ENCODE results near the gene TMEM100. TPM values are rescaled to one million over a fixed set of nuclear protein-coding genes. Genes with fewer than 3 reads are reported as not detected.

The TMEM100 gene
- total and polyA plus RNA-seq, 2 donors (not counting 1 experiment from before 2014, with no cell fraction given) = 1.7 to 2.2 TPM

- H3K79me2 ChIP-seq (ENCODE audit: control insufficient read depth, insufficient read depth, low read length) = no peaks in the 10 kb centered on the region
- no peak overlapping the region for H3K4me3 ChIP-seq (replicated peaks in 1 of 4; ENCODE audit: control extremely low read depth in 1 of 4, insufficient read depth in 1 of 4, low read depth in 3 of 4, low read length in 4 of 4)
- peaks cover 8% of the 10 kb centered on the region for H3K4me1 ChIP-seq (ENCODE audit: control insufficient read depth, extremely low read depth, insufficient read depth, low read length)
- no peak overlapping the region for H3K27ac ChIP-seq (ENCODE audit: insufficient read depth, low read length)
- no peaks in the 10 kb centered on the region for H3K9me3 ChIP-seq (ENCODE audit: control insufficient read depth, insufficient read depth, low read depth, low read length)
- no peak overlapping the region for H2AFZ ChIP-seq (ENCODE audit: low read length)
- no peak overlapping the region for H3K4me2 ChIP-seq (ENCODE audit: extremely low read depth, insufficient read depth, low read length)
- H3K9ac ChIP-seq (ENCODE audit: insufficient read depth, low read length) = no peak overlapping the region
- H3K27me3 ChIP-seq (ENCODE audit: control insufficient read depth, insufficient read depth, low read length) = no peaks in the 10 kb centered on the region
- TF ChIP-seq EZH2 (IDR thresholded peaks at IDR 0.05; ENCODE audit: low read length, missing control alignments) (no peak), CTCF (conservative IDR thresholded peaks at IDR 0.05 in 1 of 2, IDR thresholded peaks at IDR 0.05 in 1 of 2; ENCODE audit: low read depth in 1 of 2, low read length in 2 of 2) (no peak)
- H4K20me1 ChIP-seq (ENCODE audit: control insufficient read depth, extremely low read depth, insufficient read depth, low read length) = no peaks in the 10 kb centered on the region
- no peak for DNase-seq (ENCODE audit: low read depth in 2 of 2)
- H3K36me3 ChIP-seq (ENCODE audit: control insufficient read depth, insufficient read depth, low read length) = no peaks in the 10 kb centered on the region
These were observed 13.2 kb downstream of the TMEM100 start for GRCh38 chr17:55709440-55709839.

DNA sequence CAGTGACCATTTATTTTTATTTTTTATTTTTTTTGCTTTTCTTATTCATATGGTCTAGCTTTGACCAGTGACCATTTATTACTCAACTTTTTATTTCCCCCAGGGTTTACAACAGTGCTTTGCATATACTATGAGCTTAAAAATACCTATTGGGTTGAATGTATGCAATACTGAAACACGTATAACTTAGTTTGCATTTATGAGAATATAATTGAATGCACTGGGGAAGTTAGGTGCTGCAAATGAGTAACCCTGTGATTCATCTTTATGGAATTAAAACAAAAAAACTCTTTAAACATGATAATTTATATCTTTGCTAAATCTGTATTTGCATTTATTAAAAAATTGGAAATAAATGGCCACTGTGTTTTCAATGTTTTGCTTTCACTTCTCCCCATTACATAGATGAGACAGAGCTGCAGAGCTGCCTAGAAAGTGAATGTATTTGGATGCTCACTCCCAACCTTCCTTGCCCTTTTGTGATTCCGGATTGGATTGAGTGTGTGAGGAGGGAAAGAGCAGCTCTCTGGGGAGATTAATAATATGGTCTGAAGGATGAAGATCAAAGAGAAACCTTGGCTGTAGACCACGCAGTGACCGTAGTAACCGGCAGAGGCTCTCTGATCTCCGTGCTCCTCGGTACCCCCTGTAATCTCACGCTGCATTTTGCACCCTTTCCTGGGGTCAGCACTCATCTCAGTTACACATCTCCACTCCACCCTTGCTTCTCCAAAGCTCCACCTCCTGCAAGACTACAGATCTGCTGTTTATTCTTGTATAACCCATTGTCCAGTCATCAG is 14.3 kb downstream of the TMEM100 start:
- Histone ChIP-seq H2AFZ (ENCODE audit: low read length) (peak overlapping the region; percentile 84), H3K27ac (ENCODE audit: insufficient read depth, low read length) (no peak overlapping the region), H3K4me3 (replicated peaks in 1 of 4; ENCODE audit: control extremely low read depth in 1 of 4, insufficient read depth in 1 of 4, low read depth in 3 of 4, low read length in 4 of 4) (peak overlapping the region; percentile 33 to 45 (median 39)), H3K27me3 (ENCODE audit: control insufficient read depth, insufficient read depth, low read length) (peaks cover 4% of the 10 kb centered on the region), H3K79me2 (ENCODE audit: control insufficient read depth, insufficient read depth, low read length) (no peaks in the 10 kb centered on the region), H3K4me2 (ENCODE audit: extremely low read depth, insufficient read depth, low read length) (peak overlapping the region; percentile 97), H3K9me3 (ENCODE audit: control insufficient read depth, insufficient read depth, low read depth, low read length) (no peaks in the 10 kb centered on the region), H3K9ac (ENCODE audit: insufficient read depth, low read length) (no peak overlapping the region), H3K36me3 (ENCODE audit: control insufficient read depth, insufficient read depth, low read length) (no peaks in the 10 kb centered on the region), H4K20me1 (ENCODE audit: control insufficient read depth, extremely low read depth, insufficient read depth, low read length) (no peaks in the 10 kb centered on the region), H3K4me1 (ENCODE audit: control insufficient read depth, extremely low read depth, insufficient read depth, low read length) (peaks cover 8% of the 10 kb centered on the region)
- TF ChIP-seq CTCF (conservative IDR thresholded peaks at IDR 0.05 in 1 of 2, IDR thresholded peaks at IDR 0.05 in 1 of 2; ENCODE audit: low read depth in 1 of 2, low read length in 2 of 2) (no peak), EZH2 (IDR thresholded peaks at IDR 0.05; ENCODE audit: low read length, missing control alignments) (no peak)
- no peak for DNase-seq (ENCODE audit: low read depth in 2 of 2)

DNA sequence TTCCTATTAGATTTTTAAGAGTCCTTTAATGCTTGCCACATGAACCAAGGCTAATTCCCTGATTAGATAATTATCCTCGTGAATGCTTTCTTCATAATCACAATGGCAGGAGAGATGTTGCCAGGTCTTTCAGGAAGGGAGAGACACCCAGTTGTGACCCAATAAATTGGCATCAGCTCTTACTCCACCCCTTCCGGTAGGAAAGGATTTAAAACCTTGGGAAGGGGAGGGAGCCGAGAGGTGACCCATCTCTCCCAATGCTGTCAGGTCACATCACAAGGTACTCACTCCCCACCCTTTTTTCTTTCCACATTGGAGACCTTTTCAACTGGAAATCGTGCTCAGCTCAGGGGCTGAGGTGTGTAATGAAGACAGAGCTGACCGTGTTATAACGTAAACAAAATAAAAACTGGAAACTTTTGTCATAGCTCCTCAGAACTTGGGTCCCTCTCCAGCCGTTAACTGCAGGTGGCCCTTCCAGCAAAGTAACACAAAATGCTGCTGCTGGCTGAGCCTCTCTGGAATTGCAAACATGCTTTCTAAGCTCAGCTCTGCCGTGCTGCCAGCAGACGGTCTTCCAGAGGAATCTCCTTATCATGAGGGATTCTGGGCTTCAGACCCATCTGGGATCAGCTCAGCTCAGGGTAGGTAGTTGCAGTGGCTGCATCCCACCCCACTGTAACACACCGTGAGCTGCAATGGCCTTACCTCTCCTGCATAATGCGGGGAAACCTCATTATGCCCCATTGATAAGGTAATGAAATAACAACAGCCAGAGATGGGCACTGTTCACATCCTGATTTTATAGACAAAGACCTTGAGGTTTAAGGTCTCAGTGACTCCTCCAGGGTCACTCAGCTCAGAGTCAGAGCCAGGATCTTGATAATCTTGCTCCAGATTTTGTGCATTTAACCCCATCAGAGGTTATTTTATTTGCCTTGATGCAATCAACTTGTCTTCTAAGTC is 15.6 kb downstream of the TMEM100 start:
- Histone ChIP-seq H4K20me1 (ENCODE audit: control insufficient read depth, extremely low read depth, insufficient read depth, low read length) (no peaks in the 10 kb centered on the region), H3K27ac (ENCODE audit: insufficient read depth, low read length) (no peak overlapping the region), H3K4me3 (replicated peaks in 1 of 4; ENCODE audit: control extremely low read depth in 1 of 4, insufficient read depth in 1 of 4, low read depth in 3 of 4, low read length in 4 of 4) (no peak overlapping the region), H3K4me2 (ENCODE audit: extremely low read depth, insufficient read depth, low read length) (no peak overlapping the region), H3K4me1 (ENCODE audit: control insufficient read depth, extremely low read depth, insufficient read depth, low read length) (peaks cover 8% of the 10 kb centered on the region), H3K27me3 (ENCODE audit: control insufficient read depth, insufficient read depth, low read length) (peaks cover 4% of the 10 kb centered on the region), H3K36me3 (ENCODE audit: control insufficient read depth, insufficient read depth, low read length) (no peaks in the 10 kb centered on the region), H3K79me2 (ENCODE audit: control insufficient read depth, insufficient read depth, low read length) (no peaks in the 10 kb centered on the region), H2AFZ (ENCODE audit: low read length) (no peak overlapping the region), H3K9ac (ENCODE audit: insufficient read depth, low read length) (no peak overlapping the region), H3K9me3 (ENCODE audit: control insufficient read depth, insufficient read depth, low read depth, low read length) (no peaks in the 10 kb centered on the region)
- DNase-seq (ENCODE audit: low read depth in 2 of 2) = no peak
- TF ChIP-seq CTCF (conservative IDR thresholded peaks at IDR 0.05 in 1 of 2, IDR thresholded peaks at IDR 0.05 in 1 of 2; ENCODE audit: low read depth in 1 of 2, low read length in 2 of 2) = no peak
- no peak for TF ChIP-seq EZH2 (IDR thresholded peaks at IDR 0.05; ENCODE audit: low read length, missing control alignments)
